Measurements from ENCODE around the gene TAS2R42. TPM values are rescaled to one million over a fixed set of nuclear protein-coding genes. Genes with fewer than 3 reads are reported as not detected.

Gene TAS2R42
- polyA plus RNA-seq, 4 donors: 0.04 TPM; not detected in 3

DNA sequence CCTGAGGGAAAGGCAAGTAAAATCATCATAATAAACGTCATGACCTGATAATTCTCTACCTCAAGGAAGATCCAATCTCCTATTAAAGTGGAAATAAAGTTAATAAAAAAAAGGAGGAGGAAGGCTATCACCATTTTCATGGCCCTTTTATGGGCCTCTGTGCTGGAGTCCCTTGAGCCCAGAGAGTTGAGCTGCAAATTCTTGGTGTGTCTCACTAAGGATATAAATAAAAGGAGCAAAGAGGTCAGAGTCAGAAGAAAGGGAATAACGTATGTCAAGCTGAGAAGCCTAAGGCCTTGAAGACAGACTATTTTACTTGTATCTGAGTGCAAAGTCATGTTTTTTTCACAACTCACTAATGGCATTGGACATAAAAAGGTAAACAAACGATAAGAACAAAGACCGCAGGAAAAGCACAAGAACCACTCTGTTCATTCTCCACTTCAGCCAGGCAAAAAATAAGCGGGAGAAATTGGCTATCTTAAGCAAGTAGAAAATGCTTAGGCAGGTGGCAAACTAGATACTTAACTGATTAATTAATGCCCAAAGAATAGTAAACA lies 27.8 kb downstream of the TAS2R42 start:
- Histone ChIP-seq H3K4me3 (ENCODE audit: low read depth in 1 of 3, low read length in 3 of 3) (no peak overlapping the region), H3K27ac (ENCODE audit: low read depth in 1 of 3, low read length in 2 of 3) (no peak overlapping the region), H3K36me3 (ENCODE audit: control insufficient read depth in 3 of 3, insufficient read depth in 2 of 3, low read depth in 1 of 3, low read length in 3 of 3) (peaks cover 0 to 3% (median 2%) of the 10 kb centered on the region in 3 donors), H3K27me3 (ENCODE audit: control insufficient read depth in 3 of 3, insufficient read depth in 3 of 3, low read length in 3 of 3) (no peaks in the 10 kb centered on the region), H3K9me3 (ENCODE audit: control insufficient read depth in 2 of 2, insufficient read depth in 1 of 2, low read depth in 1 of 2, low read length in 1 of 2) (peaks cover 0 to 3% of the 10 kb centered on the region in 2 donors), H3K4me1 (ENCODE audit: control insufficient read depth in 3 of 3, insufficient read depth in 2 of 3, low read depth in 1 of 3, low read length in 2 of 3) (no peaks in the 10 kb centered on the region)
- 58 to 64% (median 58%) methylated on average over 5 of the region's 5 CpGs for WGBS, 3 donors
- no peak for DNase-seq
- FAIRE-seq: no peak

DNA sequence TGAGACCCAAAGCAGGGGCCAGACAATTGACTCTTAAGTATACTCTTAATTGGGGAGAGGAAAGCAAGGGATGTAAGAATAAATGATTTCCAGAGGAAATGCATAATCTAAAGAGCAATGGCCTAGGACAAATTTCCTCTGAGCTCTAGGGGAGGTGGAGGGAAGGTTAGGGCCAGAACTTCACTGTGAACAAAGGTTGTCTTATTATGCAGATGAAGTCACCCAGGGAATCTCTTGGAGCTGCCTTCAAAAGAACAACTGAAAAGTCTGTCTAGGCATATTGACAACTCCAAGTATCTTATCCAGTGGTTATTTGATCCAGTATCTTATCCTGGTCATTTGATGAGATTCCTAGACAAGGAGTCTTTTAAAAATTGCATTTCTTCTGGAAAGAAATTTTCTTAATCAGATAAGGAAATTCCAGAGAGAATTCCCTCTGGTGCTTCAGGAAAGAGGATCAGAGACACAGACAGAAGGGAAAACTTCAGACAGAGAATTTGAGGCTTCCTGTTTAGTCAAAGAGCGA lies 32.3 kb downstream of the TAS2R42 start:
- H3K36me3 ChIP-seq (ENCODE audit: control insufficient read depth in 3 of 3, insufficient read depth in 2 of 3, low read depth in 1 of 3, low read length in 3 of 3): peaks cover 0 to 4% (median 0%) of the 10 kb centered on the region in 3 donors
- FAIRE-seq (no peak), DNase-seq (no peak)
- peaks cover 0 to 8% of the 10 kb centered on the region in 2 donors for H3K9me3 ChIP-seq (ENCODE audit: control insufficient read depth in 2 of 2, insufficient read depth in 1 of 2, low read depth in 1 of 2, low read length in 1 of 2)
- H3K4me3 ChIP-seq (ENCODE audit: low read depth in 1 of 3, low read length in 3 of 3): no peak overlapping the region
- H3K27ac ChIP-seq (ENCODE audit: low read depth in 1 of 3, low read length in 2 of 3): no peak overlapping the region
- 96% methylated on average over 1 of the region's 1 CpG for WGBS, 3 donors
- H3K27me3 ChIP-seq (ENCODE audit: control insufficient read depth in 3 of 3, insufficient read depth in 3 of 3, low read length in 3 of 3): no peaks in the 10 kb centered on the region
- H3K4me1 ChIP-seq (ENCODE audit: control insufficient read depth in 3 of 3, insufficient read depth in 2 of 3, low read depth in 1 of 3, low read length in 2 of 3): no peaks in the 10 kb centered on the region

DNA sequence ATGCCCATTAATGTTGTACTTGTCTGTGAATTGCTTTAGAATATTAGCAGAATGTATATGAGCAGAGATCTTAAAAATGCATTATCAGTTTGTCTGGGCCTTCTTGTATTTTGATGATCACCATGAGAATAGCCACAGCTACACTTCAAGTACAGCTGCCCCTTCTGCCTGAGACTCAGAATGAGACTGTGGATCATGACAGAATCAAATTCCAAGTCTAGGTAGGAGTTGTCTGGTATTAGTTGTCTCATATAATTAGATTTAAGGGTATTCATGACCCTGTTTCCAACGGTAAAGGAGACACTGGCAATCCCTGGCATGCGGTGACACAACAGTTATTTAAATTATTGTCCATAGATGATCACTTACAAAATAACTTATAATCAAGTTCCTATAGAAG lies 34.0 kb downstream of the TAS2R42 start:
- 90 to 97% (median 95%) methylated on average over 2 of the region's 2 CpGs for WGBS, 3 donors
- no peak for FAIRE-seq
- Histone ChIP-seq H3K36me3 (ENCODE audit: control insufficient read depth in 3 of 3, insufficient read depth in 2 of 3, low read depth in 1 of 3, low read length in 3 of 3) (peaks cover 0 to 4% (median 0%) of the 10 kb centered on the region in 3 donors), H3K27me3 (ENCODE audit: control insufficient read depth in 3 of 3, insufficient read depth in 3 of 3, low read length in 3 of 3) (no peaks in the 10 kb centered on the region), H3K9me3 (ENCODE audit: control insufficient read depth in 2 of 2, insufficient read depth in 1 of 2, low read depth in 1 of 2, low read length in 1 of 2) (peaks cover 0 to 8% of the 10 kb centered on the region in 2 donors), H3K4me3 (ENCODE audit: low read depth in 1 of 3, low read length in 3 of 3) (no peak overlapping the region), H3K27ac (ENCODE audit: low read depth in 1 of 3, low read length in 2 of 3) (no peak overlapping the region), H3K4me1 (ENCODE audit: control insufficient read depth in 3 of 3, insufficient read depth in 2 of 3, low read depth in 1 of 3, low read length in 2 of 3) (no peaks in the 10 kb centered on the region)
- no peak for DNase-seq

DNA sequence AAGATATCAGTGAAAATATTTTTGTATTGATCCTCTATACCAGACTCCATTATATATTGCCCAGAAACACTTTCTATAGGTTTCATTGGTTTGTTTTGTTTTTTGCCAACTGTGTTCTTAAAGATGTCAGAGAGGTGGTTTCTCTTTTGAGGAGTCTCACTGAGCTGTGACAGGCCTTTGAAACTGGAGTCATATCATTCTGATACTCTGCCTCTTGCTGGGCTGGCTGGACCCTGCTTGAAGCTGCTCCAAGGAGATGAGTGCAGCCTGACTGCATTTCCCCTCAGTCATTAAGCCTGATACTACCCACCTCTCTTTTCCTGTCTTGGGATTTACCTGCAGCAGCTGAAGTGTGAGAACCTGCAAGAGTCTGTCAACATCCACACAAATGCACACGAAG lies 35.9 kb downstream of the TAS2R42 start:
- DNase-seq (no peak), FAIRE-seq (no peak)
- peaks cover 0 to 12% of the 10 kb centered on the region in 2 donors for H3K9me3 ChIP-seq (ENCODE audit: control insufficient read depth in 2 of 2, insufficient read depth in 1 of 2, low read depth in 1 of 2, low read length in 1 of 2)
- H3K4me1 ChIP-seq (ENCODE audit: control insufficient read depth in 3 of 3, insufficient read depth in 2 of 3, low read depth in 1 of 3, low read length in 2 of 3): no peaks in the 10 kb centered on the region
- H3K27ac ChIP-seq (ENCODE audit: low read depth in 1 of 3, low read length in 2 of 3): no peak overlapping the region
- no peak overlapping the region for H3K4me3 ChIP-seq (ENCODE audit: low read depth in 1 of 3, low read length in 3 of 3)
- 52 to 59% (median 53%) methylated on average over 1 of the region's 1 CpG for WGBS, 3 donors
- H3K27me3 ChIP-seq (ENCODE audit: control insufficient read depth in 3 of 3, insufficient read depth in 3 of 3, low read length in 3 of 3): no peaks in the 10 kb centered on the region
- peaks cover 0 to 4% (median 0%) of the 10 kb centered on the region in 3 donors for H3K36me3 ChIP-seq (ENCODE audit: control insufficient read depth in 3 of 3, insufficient read depth in 2 of 3, low read depth in 1 of 3, low read length in 3 of 3)

DNA sequence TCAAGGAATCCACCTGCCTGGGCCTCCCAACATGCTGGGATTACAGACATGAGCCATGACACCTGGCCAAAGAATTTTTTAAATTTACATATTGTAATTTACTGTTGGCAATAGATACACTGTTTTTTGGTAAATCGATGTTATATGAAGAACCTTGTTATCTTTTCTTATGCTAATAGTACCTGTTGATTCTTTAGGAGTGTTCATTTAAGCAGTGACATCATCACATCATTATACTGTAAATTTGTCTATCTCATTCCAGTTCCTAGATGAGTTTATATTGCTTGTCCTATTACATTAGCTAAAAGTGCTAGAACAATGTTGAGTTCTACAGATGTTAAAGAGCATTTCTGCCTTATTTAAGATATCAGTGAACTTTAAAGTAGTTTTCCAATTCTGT lies 39.3 kb downstream of the TAS2R42 start:
- DNase-seq (no peak), FAIRE-seq (no peak)
- WGBS, 3 donors: 95 to 100% (median 98%) methylated on average over 1 of the region's 1 CpG
- H3K4me1 ChIP-seq (ENCODE audit: control insufficient read depth in 3 of 3, insufficient read depth in 2 of 3, low read depth in 1 of 3, low read length in 2 of 3): no peaks in the 10 kb centered on the region
- no peak overlapping the region for H3K4me3 ChIP-seq (ENCODE audit: low read depth in 1 of 3, low read length in 3 of 3)
- H3K9me3 ChIP-seq (ENCODE audit: control insufficient read depth in 2 of 2, insufficient read depth in 1 of 2, low read depth in 1 of 2, low read length in 1 of 2): peaks cover 0 to 27% of the 10 kb centered on the region in 2 donors
- no peaks in the 10 kb centered on the region for H3K27me3 ChIP-seq (ENCODE audit: control insufficient read depth in 3 of 3, insufficient read depth in 3 of 3, low read length in 3 of 3)
- H3K36me3 ChIP-seq (ENCODE audit: control insufficient read depth in 3 of 3, insufficient read depth in 2 of 3, low read depth in 1 of 3, low read length in 3 of 3): peaks cover 0 to 11% (median 0%) of the 10 kb centered on the region in 3 donors
- H3K27ac ChIP-seq (ENCODE audit: low read depth in 1 of 3, low read length in 2 of 3): no peak overlapping the region

DNA sequence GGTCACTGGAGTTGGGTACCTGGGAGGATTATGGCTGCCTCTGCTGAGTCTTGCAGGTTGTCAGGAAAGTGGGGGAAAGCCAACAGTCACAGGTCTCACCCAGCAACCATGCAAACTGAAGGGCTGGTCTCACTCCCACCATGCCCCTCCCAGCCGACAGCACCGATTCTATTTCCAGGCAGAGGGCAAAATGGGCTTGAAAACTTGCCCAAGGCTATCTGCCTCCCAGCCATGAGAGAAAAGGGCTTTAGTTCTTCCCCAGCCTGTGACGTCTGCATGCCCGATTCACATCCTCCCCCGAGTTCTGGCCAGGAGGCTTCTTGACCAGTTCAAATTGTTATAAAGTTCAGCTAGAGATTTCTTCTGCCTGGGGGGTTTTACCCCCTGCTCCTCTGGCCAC lies 42.4 kb downstream of the TAS2R42 start:
- WGBS, 3 donors: 83 to 95% (median 91%) methylated on average over 5 of the region's 5 CpGs
- DNase-seq (no peak), FAIRE-seq (no peak)
- no peak overlapping the region for H3K27ac ChIP-seq (ENCODE audit: low read depth in 1 of 3, low read length in 2 of 3)
- H3K9me3 ChIP-seq (ENCODE audit: control insufficient read depth in 2 of 2, insufficient read depth in 1 of 2, low read depth in 1 of 2, low read length in 1 of 2): peaks cover 0 to 21% of the 10 kb centered on the region in 2 donors
- no peaks in the 10 kb centered on the region for H3K4me1 ChIP-seq (ENCODE audit: control insufficient read depth in 3 of 3, insufficient read depth in 2 of 3, low read depth in 1 of 3, low read length in 2 of 3)
- no peak overlapping the region for H3K4me3 ChIP-seq (ENCODE audit: low read depth in 1 of 3, low read length in 3 of 3)
- no peaks in the 10 kb centered on the region for H3K27me3 ChIP-seq (ENCODE audit: control insufficient read depth in 3 of 3, insufficient read depth in 3 of 3, low read length in 3 of 3)
- peaks cover 0 to 9% (median 0%) of the 10 kb centered on the region in 3 donors for H3K36me3 ChIP-seq (ENCODE audit: control insufficient read depth in 3 of 3, insufficient read depth in 2 of 3, low read depth in 1 of 3, low read length in 3 of 3)

DNA sequence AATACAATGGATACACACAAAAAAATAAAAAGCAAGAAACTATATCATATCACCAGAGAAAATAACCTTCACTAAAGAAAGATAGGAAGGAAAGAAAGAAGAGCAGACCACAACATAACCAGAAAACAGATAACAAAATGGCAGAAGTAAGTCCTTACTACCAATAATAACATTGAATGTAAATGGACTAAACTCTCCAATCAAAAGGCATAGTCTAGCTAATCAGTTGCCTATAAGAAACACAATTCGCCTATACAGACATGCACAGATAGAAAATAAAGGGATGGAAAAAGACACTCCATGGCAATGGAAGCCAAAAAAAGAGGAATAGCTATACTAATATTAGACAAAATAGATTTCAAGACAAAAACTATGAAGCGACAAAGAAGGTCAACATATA lies 43.4 kb downstream of the TAS2R42 start:
- no peak for FAIRE-seq
- 52 to 83% (median 77%) methylated on average over 2 of the region's 2 CpGs for WGBS, 3 donors

DNA sequence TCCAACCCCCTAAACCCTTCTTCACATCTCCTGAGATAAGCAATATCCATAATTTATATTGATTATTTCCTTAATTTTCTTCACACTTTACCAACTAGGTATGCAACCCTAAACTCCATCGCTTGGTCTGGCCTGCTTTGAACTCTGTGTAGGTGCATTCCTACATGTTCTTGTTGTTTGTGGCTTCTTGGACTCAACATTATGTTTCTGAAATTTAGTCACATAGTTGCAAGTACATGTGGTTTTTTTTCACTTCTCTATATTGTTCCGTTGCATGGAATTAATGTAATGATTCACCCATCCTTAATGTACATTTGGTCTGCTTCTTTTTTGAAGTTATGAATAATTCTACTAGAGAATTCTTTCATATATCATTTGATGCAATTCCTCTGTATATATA lies 50.7 kb downstream of the TAS2R42 start:
- DNase-seq (no peak), FAIRE-seq (no peak)
- Histone ChIP-seq H3K27ac (ENCODE audit: low read depth in 1 of 3, low read length in 2 of 3) (no peak overlapping the region), H3K27me3 (ENCODE audit: control insufficient read depth in 3 of 3, insufficient read depth in 3 of 3, low read length in 3 of 3) (no peaks in the 10 kb centered on the region), H3K4me3 (ENCODE audit: low read depth in 1 of 3, low read length in 3 of 3) (no peak overlapping the region), H3K4me1 (ENCODE audit: control insufficient read depth in 3 of 3, insufficient read depth in 2 of 3, low read depth in 1 of 3, low read length in 2 of 3) (no peaks in the 10 kb centered on the region), H3K36me3 (ENCODE audit: control insufficient read depth in 3 of 3, insufficient read depth in 2 of 3, low read depth in 1 of 3, low read length in 3 of 3) (no peaks in the 10 kb centered on the region), H3K9me3 (ENCODE audit: control insufficient read depth in 2 of 2, insufficient read depth in 1 of 2, low read depth in 1 of 2, low read length in 1 of 2) (no peaks in the 10 kb centered on the region)
- 49 to 71% (median 59%) methylated on average over 2 of the region's 2 CpGs for WGBS, 3 donors

More for the DNA sequence above, 43.4 kb downstream of the TAS2R42 start:
- peaks cover 0 to 9% (median 0%) of the 10 kb centered on the region in 3 donors for H3K36me3 ChIP-seq (ENCODE audit: control insufficient read depth in 3 of 3, insufficient read depth in 2 of 3, low read depth in 1 of 3, low read length in 3 of 3)
- no peak overlapping the region for H3K4me3 ChIP-seq (ENCODE audit: low read depth in 1 of 3, low read length in 3 of 3)
- no peaks in the 10 kb centered on the region for H3K4me1 ChIP-seq (ENCODE audit: control insufficient read depth in 3 of 3, insufficient read depth in 2 of 3, low read depth in 1 of 3, low read length in 2 of 3)
- no peak overlapping the region for H3K27ac ChIP-seq (ENCODE audit: low read depth in 1 of 3, low read length in 2 of 3)
- H3K9me3 ChIP-seq (ENCODE audit: control insufficient read depth in 2 of 2, insufficient read depth in 1 of 2, low read depth in 1 of 2, low read length in 1 of 2): peaks cover 0 to 21% of the 10 kb centered on the region in 2 donors
- H3K27me3 ChIP-seq (ENCODE audit: control insufficient read depth in 3 of 3, insufficient read depth in 3 of 3, low read length in 3 of 3): no peaks in the 10 kb centered on the region
- DNase-seq: no peak
